HepG2 (cell line): Measurements from ENCODE around the gene HTR7. TPM values are rescaled to one million over a fixed set of nuclear protein-coding genes. Genes with fewer than 3 reads are reported as not detected.

Experiments
- ATAC-seq: fragments of 200-7000 bp; cut with Tn5 transposase; 3 replicates; pipeline ENCODE4 v1.9.1; 2020; ENCODE audit warnings: mild to moderate bottlenecking, moderate library complexity
- BruUV-seq: library from RNA; stranded (reverse); fragments of 400-500 nt; replicated peaks from 2 replicates; lab custom pipeline; 2021; lab: Mats Ljungman, UMichigan
- CTCF ChIA-PET: fragments of 300-600 bp; formaldehyde crosslinking; extraction: SDS; loops from one replicate; lab custom pipeline; 2021; ENCODE audit warnings: low total read pairs, inconsistent platforms, low intra/inter-chr PET ratio; lab: Yijun Ruan, JAX
- POLR2A ChIA-PET: fragments of 350-600 bp; sonication (Branson Sonifier 250); formaldehyde crosslinking; loops from one replicate; lab custom pipeline; 2020; ENCODE audit warnings: antibody characterized with exemption, inconsistent platforms; lab: Yijun Ruan, JAX
- DNase-seq: peaks from one replicate; pipeline ENCODE4 v3.0.0-alpha.2; 2015; ENCODE audit warnings: low spot score
- FAIRE-seq: peaks from 3 replicates; lab custom pipeline; 2011; peaks lifted over from hg19 to GRCh38; lab: Jason Lieb, UNC
- H2AFZ ChIP-seq: one replicate; pipeline ENCODE4 v1.6.1; 2011; ENCODE audit warnings: low read length, inconsistent platforms
- H3K27ac ChIP-seq: fragments of 300-600 bp; 3 replicates; pipeline ENCODE4 v1.8.0; 2011; ENCODE audit warnings: mixed run types, mild to moderate bottlenecking, mixed read lengths, low read length, inconsistent platforms; ENCODE audit not compliant: insufficient read depth; ENCODE audit errors: extremely low read length
- H3K27me3 ChIP-seq, 2 experiments: fragments of 200-600 bp in 1 of 2; 2 replicates in 1 of 2; 3 replicates in 1 of 2; pipeline versions ENCODE4 v1.6.0 to v1.8.0; 2011; ENCODE audit warnings: low read length in 2 of 2, mild to moderate bottlenecking in 2 of 2, moderate library complexity in 2 of 2, inconsistent platforms in 1 of 2; ENCODE audit not compliant: insufficient read depth in 2 of 2, control insufficient read depth in 1 of 2
- H3K36me3 ChIP-seq, 2 experiments: fragments of 200-600 bp in 1 of 2; replicated peaks in 1 of 2; 2 replicates in 1 of 2; 3 replicates in 1 of 2; pipeline versions ENCODE4 v1.5.1 to v1.8.0; 2011; ENCODE audit warnings: low read length in 2 of 2, inconsistent platforms in 1 of 2; ENCODE audit not compliant: insufficient read depth in 2 of 2, control insufficient read depth in 1 of 2
- H3K4me1 ChIP-seq: 2 replicates; pipeline ENCODE4 v1.5.1; 2012; ENCODE audit warnings: low read length, inconsistent platforms; ENCODE audit not compliant: insufficient read depth
- H3K4me2 ChIP-seq: 2 replicates; pipeline ENCODE4 v1.6.0; 2011; ENCODE audit warnings: low read depth, low read length, inconsistent platforms
- H3K4me3 ChIP-seq, 3 experiments: fragments of 200-600 bp in 1 of 3; sonication (generic), shearing (Covaris generic) in 1 of 3; replicated peaks in 1 of 3; 2 replicates each; pipeline ENCODE4 v1.5.1; 2011 to 2016; ENCODE audit warnings: low read length in 3 of 3, inconsistent platforms in 2 of 3, low read depth in 2 of 3, mild to moderate bottlenecking in 2 of 3, control low read depth in 1 of 3, mixed read lengths in 1 of 3; ENCODE audit not compliant: insufficient read depth in 1 of 3
- H3K79me2 ChIP-seq: one replicate; pipeline ENCODE4 v1.6.1; 2011; ENCODE audit warnings: low read length, inconsistent platforms; ENCODE audit not compliant: insufficient read depth
- H3K9ac ChIP-seq: 2 replicates; pipeline ENCODE4 v1.6.0; 2011; ENCODE audit warnings: mild to moderate bottlenecking, low read depth, low read length, inconsistent platforms; ENCODE audit not compliant: insufficient read depth
- H3K9me3 ChIP-seq: 2 replicates; pipeline ENCODE4 v1.5.1; 2012; ENCODE audit warnings: mild to moderate bottlenecking, low read length
- H4K20me1 ChIP-seq: 2 replicates; pipeline ENCODE4 v1.6.0; 2011; ENCODE audit warnings: inconsistent platforms, mild to moderate bottlenecking, low read length, moderate library complexity; ENCODE audit not compliant: insufficient read depth
- HDAC6 ChIP-seq: fragments of 200-600 bp; sonication (generic); IDR thresholded peaks from 2 replicates; pipeline ENCODE4 v1.7.0; 2017; ENCODE audit warnings: mild to moderate bottlenecking, antibody characterized with exemption, low read length, low read depth
- KLF13 ChIP-seq: sonication (generic); formaldehyde crosslinking; IDR thresholded peaks from 2 replicates; pipeline ENCODE4 v1.4.0; 2020; ENCODE audit warnings: mild to moderate bottlenecking, missing genetic modification reagents
- KLF15 ChIP-seq: sonication (generic); formaldehyde crosslinking; IDR thresholded peaks from 2 replicates; pipeline ENCODE4 v1.8.1; 2023; ENCODE audit warnings: borderline replicate concordance, mild to moderate bottlenecking, inconsistent platforms, missing genetic modification reagents, mixed read lengths
- POLR2G ChIP-seq: fragments of 200-400 bp; formaldehyde crosslinking; IDR thresholded peaks from 2 replicates; pipeline ENCODE4 v1.6.1; 2018; ENCODE audit warnings: mild to moderate bottlenecking, low read depth, low read length, moderate library complexity
- ZNF205 ChIP-seq: IDR thresholded peaks from 2 replicates; pipeline ENCODE4 v1.6.1; 2018; ENCODE audit warnings: missing biosample characterization, missing genetic modification reagents
- ZNF207 ChIP-seq: fragments of 450-650 bp; IDR thresholded peaks from 2 replicates; pipeline ENCODE4 v1.6.1; 2016; ENCODE audit warnings: antibody characterized with exemption, borderline replicate concordance
- ZNF432 ChIP-seq: sonication (generic); formaldehyde crosslinking; IDR thresholded peaks from 2 replicates; pipeline ENCODE4 v1.5.0; 2020; ENCODE audit warnings: missing genetic modification reagents, mild to moderate bottlenecking, borderline replicate concordance
- ZNF484 ChIP-seq: sonication (generic); formaldehyde crosslinking; IDR thresholded peaks from 2 replicates; pipeline ENCODE4 v1.5.1; 2020; ENCODE audit warnings: mild to moderate bottlenecking, low read depth, missing genetic modification reagents, borderline replicate concordance
- in situ Hi-C: cut with HindIII; loops from 2 replicates; pipeline ENCODE4 v1.10.0; 2017; ENCODE audit warnings: low pct_unique_long_range_greater_than_20kb; ENCODE audit not compliant: extremely low pct_ligation_motif_present
- intact Hi-C: fragments of 100-400 bp; cut with micrococcal nuclease; formaldehyde crosslinking; loops from one replicate; pipeline ENCODE4 v1.10.0; 2022; ENCODE audit not compliant: unreplicated experiment
- polyA plus RNA-seq, 8 experiments: library from polyadenylated mRNA; depleted of rRNA in 3 of 8; stranded (reverse) in 7 of 8; unstranded in 1 of 8; fragments of >200 nt; fragmentation: Illumina TruSeq in 4 of 8; extraction: Trizol in 4 of 8; gene quantifications; 2 replicates each; pipeline versions ENCODE4 v1.2.1 to v1.2.3, GENCODE V29; 2011 to 2016; ENCODE audit warnings: low read depth in 4 of 8, missing spikeins in 1 of 8, mixed read lengths in 1 of 8; ENCODE audit not compliant: insufficient read depth in 1 of 8
- total RNA-seq, 5 experiments: library from RNA; depleted of rRNA; stranded (reverse); fragments of >200 nt; fragmentation: Illumina TruSeq; extraction: Trizol; gene quantifications; 2 replicates each; pipeline ENCODE4 v1.2.3, GENCODE V29; 2016; ENCODE audit warnings: low read depth in 1 of 5
- TF ChIP-seq, protein P1 (sequence below): sonication (generic); formaldehyde crosslinking; IDR thresholded peaks from 2 replicates; pipeline ENCODE4 v1.5.1; 2020; ENCODE audit warnings: missing genetic modification reagents, mild to moderate bottlenecking, borderline replicate concordance
- TF ChIP-seq, protein P2 (sequence below): sonication (generic); formaldehyde crosslinking; conservative IDR thresholded peaks from 2 replicates; pipeline ENCODE4 v1.4.0; 2020; ENCODE audit warnings: missing genetic modification reagents

Gene HTR7
- total and polyA plus RNA-seq, 2 of the 13 experiments (the other 11 are each of a cell fraction or from before 2014, with no cell fraction given): 0.04 TPM; not detected in 1

DNA sequence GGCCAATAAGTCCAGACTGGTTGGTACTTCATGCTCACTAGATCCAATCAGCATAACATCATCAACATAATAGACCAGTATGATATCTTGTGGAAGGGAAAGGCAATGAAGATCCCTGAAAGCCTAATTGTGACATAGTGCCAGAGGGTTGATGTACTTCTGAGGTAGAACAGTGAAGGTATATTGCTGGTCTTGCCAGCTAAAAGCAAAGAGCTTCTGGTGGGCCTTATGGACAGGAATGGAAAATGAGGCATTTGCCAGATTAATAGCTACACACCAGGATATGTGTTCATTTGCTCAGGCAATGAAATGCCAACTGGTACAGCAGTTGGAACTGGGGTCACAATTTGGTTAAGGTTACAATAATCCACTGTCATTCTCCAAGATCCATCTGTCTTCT is 156.4 kb downstream of the HTR7 start:
- in situ Hi-C loops: no loop called here
- no TSS peak for BruUV-seq
- intact Hi-C loops: no loop called here
- H3K4me2 ChIP-seq: no peak overlapping the region
- no peaks in the 10 kb centered on the region for H3K79me2 ChIP-seq
- FAIRE-seq (no peak), ATAC-seq (no peak), DNase-seq (no peak)
- H2AFZ ChIP-seq: no peak overlapping the region
- no peaks in the 10 kb centered on the region for H4K20me1 ChIP-seq
- no peaks in the 10 kb centered on the region for H3K4me1 ChIP-seq
- no peak overlapping the region for H3K27ac ChIP-seq
- no peak overlapping the region for H3K9ac ChIP-seq
- ChIA-PET CTCF (no interaction called here), POLR2A (no interaction called here)
- H3K4me3 ChIP-seq: no peak overlapping the region
- H3K27me3 ChIP-seq: no peaks in the 10 kb centered on the region
- H3K36me3 ChIP-seq: no peaks in the 10 kb centered on the region
- no peak for TF ChIP-seq KLF15 (CRISPR knock-in tag)
- TF ChIP-seq ZNF484: no peak
- TF ChIP-seq, protein P1, sequence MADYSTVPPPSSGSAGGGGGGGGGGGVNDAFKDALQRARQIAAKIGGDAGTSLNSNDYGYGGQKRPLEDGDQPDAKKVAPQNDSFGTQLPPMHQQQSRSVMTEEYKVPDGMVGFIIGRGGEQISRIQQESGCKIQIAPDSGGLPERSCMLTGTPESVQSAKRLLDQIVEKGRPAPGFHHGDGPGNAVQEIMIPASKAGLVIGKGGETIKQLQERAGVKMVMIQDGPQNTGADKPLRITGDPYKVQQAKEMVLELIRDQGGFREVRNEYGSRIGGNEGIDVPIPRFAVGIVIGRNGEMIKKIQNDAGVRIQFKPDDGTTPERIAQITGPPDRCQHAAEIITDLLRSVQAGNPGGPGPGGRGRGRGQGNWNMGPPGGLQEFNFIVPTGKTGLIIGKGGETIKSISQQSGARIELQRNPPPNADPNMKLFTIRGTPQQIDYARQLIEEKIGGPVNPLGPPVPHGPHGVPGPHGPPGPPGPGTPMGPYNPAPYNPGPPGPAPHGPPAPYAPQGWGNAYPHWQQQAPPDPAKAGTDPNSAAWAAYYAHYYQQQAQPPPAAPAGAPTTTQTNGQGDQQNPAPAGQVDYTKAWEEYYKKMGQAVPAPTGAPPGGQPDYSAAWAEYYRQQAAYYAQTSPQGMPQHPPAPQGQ: no peak
- TF ChIP-seq ZNF205 (CRISPR knock-in tag): no peak
- no peak for TF ChIP-seq ZNF207
- no peak for TF ChIP-seq KLF13 (CRISPR knock-in tag)
- no peak for TF ChIP-seq ZNF432 (CRISPR knock-in tag)
- TF ChIP-seq HDAC6: no peak
- no peak for TF ChIP-seq POLR2G
- TF ChIP-seq, protein P2, sequence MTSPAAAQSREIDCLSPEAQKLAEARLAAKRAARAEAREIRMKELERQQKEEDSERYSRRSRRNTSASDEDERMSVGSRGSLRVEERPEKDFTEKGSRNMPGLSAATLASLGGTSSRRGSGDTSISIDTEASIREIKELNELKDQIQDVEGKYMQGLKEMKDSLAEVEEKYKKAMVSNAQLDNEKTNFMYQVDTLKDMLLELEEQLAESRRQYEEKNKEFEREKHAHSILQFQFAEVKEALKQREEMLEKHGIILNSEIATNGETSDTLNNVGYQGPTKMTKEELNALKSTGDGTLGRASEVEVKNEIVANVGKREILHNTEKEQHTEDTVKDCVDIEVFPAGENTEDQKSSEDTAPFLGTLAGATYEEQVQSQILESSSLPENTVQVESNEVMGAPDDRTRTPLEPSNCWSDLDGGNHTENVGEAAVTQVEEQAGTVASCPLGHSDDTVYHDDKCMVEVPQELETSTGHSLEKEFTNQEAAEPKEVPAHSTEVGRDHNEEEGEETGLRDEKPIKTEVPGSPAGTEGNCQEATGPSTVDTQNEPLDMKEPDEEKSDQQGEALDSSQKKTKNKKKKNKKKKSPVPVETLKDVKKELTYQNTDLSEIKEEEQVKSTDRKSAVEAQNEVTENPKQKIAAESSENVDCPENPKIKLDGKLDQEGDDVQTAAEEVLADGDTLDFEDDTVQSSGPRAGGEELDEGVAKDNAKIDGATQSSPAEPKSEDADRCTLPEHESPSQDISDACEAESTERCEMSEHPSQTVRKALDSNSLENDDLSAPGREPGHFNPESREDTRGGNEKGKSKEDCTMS (CRISPR knock-in tag): no peak
- H3K9me3 ChIP-seq: no peaks in the 10 kb centered on the region
